AG09309 (cell line): ENCODE data around the gene CARM1.

ENCODE experiments used
- DNase-seq: peaks from one replicate; pipeline ENCODE4 v3.0.0-alpha.2; 2010; ENCODE audit warnings: low read depth
- H3K4me3 ChIP-seq: 2 replicates; pipeline ENCODE4 v1.5.1; 2011; ENCODE audit warnings: mild to moderate bottlenecking, low read depth, low read length, moderate library complexity; ENCODE audit not compliant: control insufficient read depth
- TF ChIP-seq, protein P1 (sequence below): IDR thresholded peaks from 2 replicates; pipeline ENCODE4 v1.5.1; 2011; ENCODE audit warnings: mild to moderate bottlenecking, low read depth, low read length, inconsistent platforms; ENCODE audit not compliant: insufficient read depth, control insufficient read depth; ENCODE audit errors: missing control alignments

The CARM1 gene

DNA sequence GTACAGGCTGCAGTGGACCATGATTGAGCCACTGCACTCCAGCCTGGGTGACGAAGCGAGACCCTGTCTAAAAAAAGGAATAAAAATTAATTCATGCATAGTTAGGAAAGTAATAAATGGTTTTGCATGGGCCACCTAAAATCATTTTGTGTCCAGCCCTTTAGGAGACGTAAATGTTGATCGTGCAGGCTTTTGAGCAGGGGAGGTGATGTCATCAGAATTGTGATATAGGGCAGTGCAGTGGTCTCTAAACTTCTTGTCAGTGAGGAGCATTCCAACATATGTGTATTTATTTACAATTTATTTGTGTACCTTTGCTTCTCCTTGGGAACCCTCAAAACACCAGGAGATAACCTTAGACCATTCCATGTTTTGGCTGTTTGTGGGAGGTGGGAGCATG is 92.5 kb downstream of the CARM1 start:
- TF ChIP-seq, protein P1, sequence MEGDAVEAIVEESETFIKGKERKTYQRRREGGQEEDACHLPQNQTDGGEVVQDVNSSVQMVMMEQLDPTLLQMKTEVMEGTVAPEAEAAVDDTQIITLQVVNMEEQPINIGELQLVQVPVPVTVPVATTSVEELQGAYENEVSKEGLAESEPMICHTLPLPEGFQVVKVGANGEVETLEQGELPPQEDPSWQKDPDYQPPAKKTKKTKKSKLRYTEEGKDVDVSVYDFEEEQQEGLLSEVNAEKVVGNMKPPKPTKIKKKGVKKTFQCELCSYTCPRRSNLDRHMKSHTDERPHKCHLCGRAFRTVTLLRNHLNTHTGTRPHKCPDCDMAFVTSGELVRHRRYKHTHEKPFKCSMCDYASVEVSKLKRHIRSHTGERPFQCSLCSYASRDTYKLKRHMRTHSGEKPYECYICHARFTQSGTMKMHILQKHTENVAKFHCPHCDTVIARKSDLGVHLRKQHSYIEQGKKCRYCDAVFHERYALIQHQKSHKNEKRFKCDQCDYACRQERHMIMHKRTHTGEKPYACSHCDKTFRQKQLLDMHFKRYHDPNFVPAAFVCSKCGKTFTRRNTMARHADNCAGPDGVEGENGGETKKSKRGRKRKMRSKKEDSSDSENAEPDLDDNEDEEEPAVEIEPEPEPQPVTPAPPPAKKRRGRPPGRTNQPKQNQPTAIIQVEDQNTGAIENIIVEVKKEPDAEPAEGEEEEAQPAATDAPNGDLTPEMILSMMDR = no peak
- H3K4me3 ChIP-seq = no peak overlapping the region

DNA sequence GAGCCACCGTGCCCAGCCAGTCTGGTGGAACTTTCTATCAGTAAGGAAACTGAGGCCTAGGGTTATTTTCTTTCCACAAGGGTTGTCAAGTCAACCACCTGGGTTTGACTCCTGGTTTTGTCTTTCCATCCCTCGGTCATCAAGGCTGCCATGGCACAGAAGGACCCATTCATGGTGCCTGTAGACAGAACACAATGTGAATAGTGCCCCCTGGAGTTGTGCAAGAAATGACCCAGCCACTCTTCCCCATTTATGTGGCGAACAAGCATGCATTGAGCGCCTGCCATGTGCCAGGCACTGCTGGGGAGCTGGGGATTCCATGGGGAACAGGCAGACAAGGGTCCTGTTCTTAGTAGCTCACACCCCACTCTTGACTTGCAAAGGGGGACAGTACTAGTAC is 93.5 kb downstream of the CARM1 start:
- DNase-seq = no peak
- TF ChIP-seq, protein P1 = no peak
- H3K4me3 ChIP-seq = no peak overlapping the region

More for the DNA sequence above, 92.5 kb downstream of the CARM1 start:
- DNase-seq = no peak

DNA sequence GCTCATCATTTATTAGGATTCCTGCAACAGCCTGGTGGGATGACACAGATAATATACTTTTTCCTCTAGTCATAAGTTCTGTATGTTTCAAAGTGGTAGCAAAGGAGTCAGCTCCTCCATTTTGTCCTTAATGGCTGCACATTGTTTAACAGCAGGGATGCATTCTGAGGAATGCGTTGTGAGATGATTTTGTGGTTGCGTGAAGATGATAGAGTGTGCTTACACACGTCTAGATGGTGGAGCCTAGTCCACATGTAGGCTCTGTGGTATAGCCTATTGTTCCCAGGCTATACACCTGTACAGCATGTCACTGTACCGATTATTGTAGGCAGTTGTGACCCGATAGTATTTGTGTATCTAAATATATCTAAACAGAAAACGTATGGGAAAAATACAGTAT is 94.0 kb downstream of the CARM1 start:
- TF ChIP-seq, protein P1 = no peak
- no peak overlapping the region for H3K4me3 ChIP-seq

DNA sequence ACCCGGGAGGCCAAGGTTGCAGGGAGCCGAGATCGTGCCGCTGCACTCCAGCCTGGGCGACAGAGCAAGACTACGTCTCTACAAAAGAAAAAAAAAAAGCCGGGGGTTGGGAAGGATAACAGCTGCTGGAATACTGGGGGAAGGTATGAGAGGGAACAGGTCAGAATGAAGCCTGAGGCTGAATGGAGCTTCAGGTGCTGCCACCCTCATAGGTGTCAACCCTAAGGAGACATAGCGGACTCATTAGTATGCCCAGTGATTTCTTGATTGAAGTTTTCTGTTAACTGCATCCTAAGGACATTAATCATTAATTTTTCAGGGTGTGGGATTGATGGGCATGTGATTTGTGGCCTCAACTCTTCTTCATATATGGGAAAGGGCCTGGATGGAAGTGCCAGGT is 95.5 kb downstream of the CARM1 start:
- H3K4me3 ChIP-seq = no peak overlapping the region
- TF ChIP-seq, protein P1 = no peak
- DNase-seq = no peak

More for the DNA sequence above, 94.0 kb downstream of the CARM1 start:
- DNase-seq = no peak

DNA sequence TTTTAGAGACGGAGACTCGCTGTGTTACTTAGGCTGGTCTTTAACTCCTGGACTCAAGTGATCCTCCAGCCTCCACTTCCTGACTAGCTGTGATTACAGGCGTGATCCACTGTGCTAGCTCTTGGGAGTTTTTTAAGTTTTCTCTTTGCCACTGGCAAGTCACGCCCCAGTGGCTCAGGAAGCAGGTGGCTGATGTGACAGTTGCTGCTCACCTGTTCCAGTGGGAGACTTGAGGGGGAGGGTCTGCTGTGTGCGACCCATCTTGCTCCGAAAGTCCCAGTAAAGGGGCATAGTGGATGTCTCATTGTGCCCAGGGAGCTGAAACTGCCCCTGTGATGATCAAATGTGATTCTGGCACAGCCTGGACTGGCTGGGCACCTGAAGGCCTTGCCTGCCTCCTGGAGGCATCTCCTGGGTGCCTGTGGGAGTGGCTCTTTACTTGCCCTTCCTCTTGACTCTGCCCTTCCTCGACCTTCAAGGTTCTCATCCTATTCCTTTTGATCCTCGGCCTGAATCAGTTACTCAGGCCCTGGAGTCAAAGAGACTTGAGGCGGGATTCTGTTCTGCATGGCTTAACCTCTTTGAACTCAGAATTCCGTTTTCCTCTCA is 97.3 kb downstream of the CARM1 start:
- no peak overlapping the region for H3K4me3 ChIP-seq
- DNase-seq = no peak
- TF ChIP-seq, protein P1 = no peak

DNA sequence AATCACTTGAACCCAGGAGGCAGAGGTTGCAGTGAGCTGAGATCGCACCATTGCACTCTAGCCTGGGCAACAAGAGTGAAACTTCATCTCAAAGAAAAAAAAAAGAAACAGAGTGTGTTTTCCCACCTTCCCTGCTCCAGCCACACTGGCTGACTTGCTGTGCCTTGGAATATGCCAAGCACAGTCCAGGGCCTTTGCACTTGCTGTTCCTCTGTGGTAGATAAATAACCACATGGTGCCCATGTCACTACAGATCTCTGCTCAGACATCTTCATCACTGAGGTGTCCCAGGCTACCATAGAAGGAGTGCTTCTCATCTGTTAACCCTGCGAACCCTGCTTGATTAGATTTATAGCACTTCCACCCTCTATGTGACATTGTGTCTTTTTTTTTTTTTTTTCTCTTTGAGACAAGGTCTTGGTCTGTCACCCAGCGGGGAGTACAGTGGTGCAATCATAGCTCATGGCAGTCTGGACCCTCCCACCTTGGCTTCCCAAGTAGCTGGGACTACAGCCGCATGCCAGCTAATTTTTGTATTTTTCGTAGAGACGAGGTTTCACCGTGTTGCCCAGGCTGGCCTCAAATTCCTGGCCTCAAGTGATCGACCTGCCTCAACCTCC is 99.9 kb downstream of the CARM1 start:
- no peak for DNase-seq
- TF ChIP-seq, protein P1 = no peak
- H3K4me3 ChIP-seq = no peak overlapping the region
